H9 (cell line): ENCODE data around the gene ERC2. TPM values are rescaled to one million over a fixed set of nuclear protein-coding genes. Genes with fewer than 3 reads are reported as not detected.

ENCODE experiments used
- DNase-seq: peaks from one replicate; pipeline ENCODE4 v3.0.0-alpha.2; 2017
- H2AFZ ChIP-seq: one replicate; pipeline ENCODE4 v1.6.1; 2013; ENCODE audit warnings: mild to moderate bottlenecking, low read length, control low read depth, moderate library complexity
- H2AK5ac ChIP-seq: 2 replicates; pipeline ENCODE4 v1.6.1; 2013; ENCODE audit warnings: low read length, control low read depth, mixed read lengths; ENCODE audit not compliant: insufficient read length
- H2BK120ac ChIP-seq: one replicate; pipeline ENCODE4 v1.6.1; 2013; ENCODE audit warnings: low read depth, mild to moderate bottlenecking, low read length, control low read depth, inconsistent platforms; ENCODE audit not compliant: poor library complexity, severe bottlenecking
- H2BK12ac ChIP-seq: 2 replicates; pipeline ENCODE4 v1.6.1; 2013; ENCODE audit warnings: low read length, control low read depth, mixed read lengths, low read depth; ENCODE audit not compliant: insufficient read length
- H2BK15ac ChIP-seq: 2 replicates; pipeline ENCODE4 v1.6.1; 2013; ENCODE audit warnings: low read depth, low read length, control low read depth
- H2BK20ac ChIP-seq: one replicate; pipeline ENCODE4 v1.6.1; 2013; ENCODE audit warnings: low read depth, mild to moderate bottlenecking, low read length, control low read depth, inconsistent platforms; ENCODE audit not compliant: poor library complexity, severe bottlenecking
- H2BK5ac ChIP-seq: 2 replicates; pipeline ENCODE4 v1.6.1; 2013; ENCODE audit warnings: low read length, control low read depth, mixed read lengths; ENCODE audit not compliant: insufficient read length
- H3K14ac ChIP-seq: 2 replicates; pipeline ENCODE4 v1.6.1; 2013; ENCODE audit warnings: low read length, control low read depth; ENCODE audit not compliant: insufficient read depth
- H3K18ac ChIP-seq: 2 replicates; pipeline ENCODE4 v1.6.1; 2013; ENCODE audit warnings: low read depth, mild to moderate bottlenecking, mixed read lengths, low read length, control low read depth; ENCODE audit not compliant: insufficient read length
- H3K23ac ChIP-seq: 2 replicates; pipeline ENCODE4 v1.6.1; 2013; ENCODE audit warnings: low read length, control low read depth, mixed read lengths, low read depth; ENCODE audit not compliant: insufficient read length
- H3K23me2 ChIP-seq: 2 replicates; pipeline ENCODE4 v1.6.1; 2013; ENCODE audit warnings: low read depth, mild to moderate bottlenecking, mixed read lengths, low read length, control low read depth; ENCODE audit not compliant: insufficient read length, poor library complexity, severe bottlenecking
- H3K27ac ChIP-seq: 2 replicates; pipeline ENCODE4 v1.5.1; 2013; ENCODE audit warnings: low read length, control low read depth, mixed read lengths, low read depth; ENCODE audit not compliant: insufficient read length
- H3K27me3 ChIP-seq: 2 replicates; pipeline ENCODE4 v1.6.1; 2013; ENCODE audit warnings: low read length, control low read depth, inconsistent platforms; ENCODE audit not compliant: insufficient read depth
- H3K4ac ChIP-seq: 2 replicates; pipeline ENCODE4 v1.6.1; 2013; ENCODE audit warnings: low read depth, mild to moderate bottlenecking, control low read depth, inconsistent platforms, low read length, moderate library complexity
- H3K4me1 ChIP-seq: 2 replicates; pipeline ENCODE4 v1.6.1; 2013; ENCODE audit warnings: low read length, control low read depth, inconsistent platforms; ENCODE audit not compliant: insufficient read depth
- H3K4me2 ChIP-seq: 2 replicates; pipeline ENCODE4 v1.6.1; 2013; ENCODE audit warnings: low read length, control low read depth, mixed read lengths; ENCODE audit not compliant: insufficient read length, insufficient read depth
- H3K56ac ChIP-seq: 2 replicates; pipeline ENCODE4 v1.6.1; 2013; ENCODE audit warnings: low read depth, mild to moderate bottlenecking, mixed read lengths, low read length, control low read depth; ENCODE audit not compliant: insufficient read length
- H3K79me1 ChIP-seq: 2 replicates; pipeline ENCODE4 v1.6.1; 2013; ENCODE audit warnings: low read depth, mild to moderate bottlenecking, moderate library complexity, low read length, control low read depth, inconsistent platforms; ENCODE audit not compliant: insufficient read depth, poor library complexity, severe bottlenecking
- H3K79me2 ChIP-seq: 2 replicates; pipeline ENCODE4 v1.6.1; 2013; ENCODE audit warnings: low read length, control low read depth, inconsistent platforms; ENCODE audit not compliant: insufficient read depth
- H3K9ac ChIP-seq: 2 replicates; pipeline ENCODE4 v1.6.1; 2013; ENCODE audit warnings: low read length, control low read depth, mixed read lengths; ENCODE audit not compliant: insufficient read length; ENCODE audit errors: extremely low read depth
- H3K9me3 ChIP-seq: one replicate; pipeline ENCODE4 v1.6.1; 2013; ENCODE audit warnings: low read depth, low read length, inconsistent platforms; ENCODE audit not compliant: control insufficient read depth
- H3T11ph ChIP-seq: one replicate; pipeline ENCODE4 v1.6.1; 2013; ENCODE audit warnings: mild to moderate bottlenecking, low read length, control low read depth, inconsistent platforms
- H4K20me1 ChIP-seq: one replicate; pipeline ENCODE4 v1.6.1; 2013; ENCODE audit not compliant: control insufficient read depth, insufficient read length, insufficient read depth
- H4K5ac ChIP-seq: 2 replicates; pipeline ENCODE4 v1.6.1; 2013; ENCODE audit warnings: low read depth, mild to moderate bottlenecking, mixed read lengths, low read length, control low read depth; ENCODE audit not compliant: insufficient read length
- H4K8ac ChIP-seq: replicated peaks from 2 replicates; pipeline ENCODE4 v1.6.1; 2013; ENCODE audit warnings: low read length, control low read depth, mixed read lengths, low read depth; ENCODE audit not compliant: insufficient read length
- H4K91ac ChIP-seq: 2 replicates; pipeline ENCODE4 v1.6.1; 2013; ENCODE audit warnings: low read depth, mild to moderate bottlenecking, moderate library complexity, mixed read lengths, low read length, control low read depth; ENCODE audit not compliant: insufficient read length
- H3K27ac Mint-ChIP-seq, 3 experiments: 2 replicates in 2 of 3; 3 replicates in 1 of 3; pipeline ENCODE4 v1.8.0; 2020 to 2021; ENCODE audit warnings: mixed read lengths in 3 of 3, mild to moderate bottlenecking in 1 of 3, moderate library complexity in 1 of 3
- H3K27me3 Mint-ChIP-seq: 2 replicates; pipeline ENCODE4 v1.8.0; 2021; ENCODE audit warnings: low read depth, mild to moderate bottlenecking, moderate library complexity, mixed read lengths
- H3K36me3 Mint-ChIP-seq, 3 experiments: 2 replicates in 2 of 3; 3 replicates in 1 of 3; pipeline ENCODE4 v1.8.0; 2020 to 2021; ENCODE audit warnings: low read depth in 3 of 3, mixed read lengths in 3 of 3; ENCODE audit not compliant: insufficient read depth in 1 of 3
- H3K4me1 Mint-ChIP-seq, 2 experiments: 2 replicates each; pipeline ENCODE4 v1.8.0; 2020; ENCODE audit warnings: mixed read lengths in 2 of 2
- H3K4me3 Mint-ChIP-seq, 2 experiments: 2 replicates in 1 of 2; 3 replicates in 1 of 2; pipeline ENCODE4 v1.8.0; 2020 to 2021; ENCODE audit warnings: mild to moderate bottlenecking in 2 of 2, mixed read lengths in 2 of 2, moderate library complexity in 1 of 2
- H3K9me3 Mint-ChIP-seq, 2 experiments: 2 replicates in 1 of 2; 3 replicates in 1 of 2; pipeline ENCODE4 v1.8.0; 2020; ENCODE audit warnings: mild to moderate bottlenecking in 2 of 2, mixed read lengths in 2 of 2, moderate library complexity in 1 of 2
- WGBS: extraction: QIAGEN DNeasy Blood & Tissue Kit; methylation state at CpG from one replicate; pipeline ENCODE4 v1.1.7; 2013; ENCODE audit warnings: missing lambda C conversion rate, low lambda C conversion rate, mixed read lengths; ENCODE audit not compliant: insufficient read length; ENCODE audit errors: extremely low coverage; 5-methylcytosine and 5-hydroxymethylcytosine counted together
- total RNA-seq: library from RNA; stranded (reverse); gene quantifications from 2 replicates; pipeline ENCODE4 v1.2.1, GENCODE V29; 2021
- TF ChIP-seq, protein P1 (sequence below): fragments of 200-600 bp; sonication (generic); conservative IDR thresholded peaks from 3 replicates; pipeline ENCODE4 v1.8.0; 2021; ENCODE audit warnings: antibody characterized with exemption, mild to moderate bottlenecking

ERC2 gene
- total RNA-seq, 1 experiment from 2014 or later = 15.4 TPM

DNA sequence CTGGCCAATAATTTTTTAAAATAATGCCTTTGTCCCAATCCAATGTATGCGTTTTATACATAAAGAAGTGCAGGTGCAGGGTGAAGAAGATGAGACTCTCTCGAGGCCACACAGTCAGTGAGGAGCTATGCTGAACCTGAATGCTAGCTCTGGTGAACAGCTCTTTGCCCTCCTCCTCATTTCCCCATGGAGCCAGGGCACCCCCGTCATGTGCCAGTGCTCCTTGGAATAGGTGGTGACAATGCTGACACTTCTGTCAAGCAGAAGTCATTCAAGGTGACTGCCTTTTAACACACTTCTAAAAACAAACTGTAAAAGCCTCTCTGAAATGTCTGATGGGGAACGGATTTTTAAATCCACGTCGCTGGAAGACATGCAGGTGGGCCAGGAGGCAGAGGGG lies 818.7 kb downstream of the ERC2 start:
- Histone ChIP-seq H3K4me1 (peaks cover 21% of the 10 kb centered on the region; the same call in 1 of the 2 replicates), H4K5ac (no peak overlapping the region)
- H3K27me3 Mint-ChIP-seq = peaks cover 6% of the 10 kb centered on the region

More for the DNA sequence above, 818.7 kb downstream of the ERC2 start:
- Histone ChIP-seq H2BK20ac (no peak overlapping the region), H2AFZ (no peak overlapping the region), H2BK120ac (no peak overlapping the region), H3K79me1 (no peaks in the 10 kb centered on the region), H4K8ac (no peak overlapping the region), H3K27me3 (no peaks in the 10 kb centered on the region), H3K23me2 (no peaks in the 10 kb centered on the region), H3K79me2 (no peaks in the 10 kb centered on the region), H2BK5ac (no peak overlapping the region), H2AK5ac (no peak overlapping the region), H2BK15ac (no peak overlapping the region), H3K23ac (no peak overlapping the region), H3K27ac (no peak overlapping the region), H3K9ac (no peak overlapping the region), H3K14ac (no peak overlapping the region), H3K9me3 (no peaks in the 10 kb centered on the region), H4K20me1 (no peaks in the 10 kb centered on the region), H3K4ac (no peak overlapping the region), H3K56ac (no peak overlapping the region), H3T11ph (no peak overlapping the region), H4K91ac (peak overlapping the region; percentile 33), H3K4me2 (no peak overlapping the region), H2BK12ac (no peak overlapping the region), H3K18ac (no peak overlapping the region)
- no peaks in the 10 kb centered on the region for H3K9me3 Mint-ChIP-seq
- peaks cover 52 to 60% of the 10 kb centered on the region in 2 experiments for H3K4me1 Mint-ChIP-seq
- no peak overlapping the region for H3K4me3 Mint-ChIP-seq
- DNase-seq = no peak
- no CpG with 5 or more reads among the region's 6 CpGs for WGBS
- TF ChIP-seq, protein P1, sequence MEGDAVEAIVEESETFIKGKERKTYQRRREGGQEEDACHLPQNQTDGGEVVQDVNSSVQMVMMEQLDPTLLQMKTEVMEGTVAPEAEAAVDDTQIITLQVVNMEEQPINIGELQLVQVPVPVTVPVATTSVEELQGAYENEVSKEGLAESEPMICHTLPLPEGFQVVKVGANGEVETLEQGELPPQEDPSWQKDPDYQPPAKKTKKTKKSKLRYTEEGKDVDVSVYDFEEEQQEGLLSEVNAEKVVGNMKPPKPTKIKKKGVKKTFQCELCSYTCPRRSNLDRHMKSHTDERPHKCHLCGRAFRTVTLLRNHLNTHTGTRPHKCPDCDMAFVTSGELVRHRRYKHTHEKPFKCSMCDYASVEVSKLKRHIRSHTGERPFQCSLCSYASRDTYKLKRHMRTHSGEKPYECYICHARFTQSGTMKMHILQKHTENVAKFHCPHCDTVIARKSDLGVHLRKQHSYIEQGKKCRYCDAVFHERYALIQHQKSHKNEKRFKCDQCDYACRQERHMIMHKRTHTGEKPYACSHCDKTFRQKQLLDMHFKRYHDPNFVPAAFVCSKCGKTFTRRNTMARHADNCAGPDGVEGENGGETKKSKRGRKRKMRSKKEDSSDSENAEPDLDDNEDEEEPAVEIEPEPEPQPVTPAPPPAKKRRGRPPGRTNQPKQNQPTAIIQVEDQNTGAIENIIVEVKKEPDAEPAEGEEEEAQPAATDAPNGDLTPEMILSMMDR = no peak
- no peaks in the 10 kb centered on the region for H3K36me3 Mint-ChIP-seq
- H3K27ac Mint-ChIP-seq = peak overlapping the region in 1 of 3 experiments; percentile 53; a peak in 2 of 7 replicates
